Femur (tissue), 1 donor: ENCODE measurements around the gene MACROH2A2.
"Not testable (repeated sequence)": the region's sequence is repeated elsewhere in the genome, so short reads cannot be mapped to it uniquely, and the experiment has no call there.

Experiments
- DNase-seq: peaks from one replicate; pipeline ENCODE4 v3.0.0-alpha.2; 2017

The MACROH2A2 gene

GRCh38 chr10:70132098-70133029, 79.7 kb downstream of the MACROH2A2 start, which contains the start of gene AIFM2:
Gene AIFM2, minus strand, starts transcription at chr10:70132825. Its CDS starts 8,741 bp downstream, at chr10:70124084.
- peak; percentile 67 for DNase-seq

DNA sequence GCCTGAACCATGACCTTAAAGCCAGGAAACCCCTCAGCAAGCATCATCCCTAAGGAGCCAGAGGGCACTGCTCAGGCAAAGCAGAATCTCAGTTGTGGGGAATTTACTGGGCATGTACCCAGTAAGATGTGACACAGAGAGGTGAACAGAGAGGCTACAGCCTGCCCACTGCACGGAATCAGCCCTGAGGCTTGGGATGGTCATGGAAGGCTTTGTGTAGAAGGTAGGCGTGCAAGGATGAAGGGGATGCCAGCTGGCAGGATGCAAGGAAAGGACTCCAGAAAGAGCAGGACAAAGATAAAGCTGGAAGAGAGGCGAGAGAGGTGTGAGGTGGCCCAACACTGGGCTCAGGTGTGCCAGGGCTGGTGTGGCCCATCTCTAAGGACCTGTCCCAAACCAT, 82.4 kb downstream of the MACROH2A2 start:
- no peak for DNase-seq

GRCh38 chr10:70135684-70136083, 83.0 kb downstream of the MACROH2A2 start:
- DNase-seq, result no peak

DNA sequence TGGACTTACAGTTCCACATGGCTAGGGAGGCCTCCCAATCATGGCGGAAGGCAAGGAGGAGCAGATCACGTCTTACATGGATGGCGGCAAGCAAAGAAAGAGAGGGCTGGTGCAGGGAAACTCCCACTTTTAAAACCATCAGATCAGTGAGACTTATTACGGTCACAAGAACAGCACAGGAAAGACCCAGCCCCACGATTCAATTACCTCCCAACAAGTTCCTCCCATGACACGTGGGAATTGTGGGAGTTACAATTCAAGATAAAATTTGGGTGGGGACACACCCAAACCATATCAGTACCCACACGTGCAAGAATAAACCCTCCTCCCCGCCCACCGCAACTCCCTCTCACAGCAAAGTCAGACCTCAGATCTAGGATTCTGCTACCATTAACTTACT, 84.5 kb downstream of the MACROH2A2 start:
- DNase-seq, result no peak

DNA sequence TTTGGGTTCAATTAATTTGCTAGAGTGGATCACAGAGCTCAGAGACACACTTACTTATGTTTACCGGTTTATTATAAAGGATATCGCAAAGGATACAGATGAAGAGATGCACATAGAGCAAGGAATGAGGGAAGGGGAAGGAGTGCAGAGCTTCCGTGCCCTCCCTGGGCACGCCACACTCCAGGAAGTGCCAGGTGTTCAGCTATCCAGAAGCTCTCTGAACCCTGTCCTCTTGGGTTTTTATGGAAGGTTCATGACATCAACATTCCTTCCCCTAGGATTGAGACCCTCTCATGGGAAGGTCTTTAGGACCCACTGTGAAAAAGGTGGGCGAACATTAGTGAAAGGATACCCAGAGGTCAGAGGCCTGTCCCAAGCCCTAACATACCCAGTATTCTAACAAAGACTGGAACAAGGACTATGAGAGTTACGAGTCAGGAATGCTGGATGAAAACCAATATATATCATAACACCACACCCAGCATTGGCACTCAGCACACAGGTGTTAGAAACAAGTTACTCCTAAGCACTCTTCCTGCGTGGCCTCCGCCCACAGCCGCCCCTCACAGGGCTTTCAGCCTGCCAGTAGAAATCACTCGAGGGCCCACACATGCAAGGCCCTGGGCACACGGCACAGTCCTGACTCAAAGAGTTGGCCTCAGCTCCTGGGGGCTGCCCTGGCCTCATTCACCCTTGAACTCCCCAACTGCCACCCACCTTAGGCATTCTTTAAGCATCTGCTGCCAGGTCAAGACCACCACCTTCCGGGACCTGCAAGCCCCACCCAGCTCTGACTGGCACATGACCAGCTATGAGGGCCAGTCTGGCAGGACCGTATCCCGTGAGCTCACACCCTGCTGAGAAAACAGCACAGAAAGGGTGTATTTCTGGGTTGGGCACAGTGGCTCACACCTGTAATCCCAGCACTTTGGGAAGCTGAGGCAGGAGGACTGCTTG, 85.6 kb downstream of the MACROH2A2 start:
- no peak for DNase-seq

- no peak for DNase-seq
These were observed 86.7 kb downstream of the MACROH2A2 start for GRCh38 chr10:70139151-70139996.

- DNase-seq, result no peak
These were observed 87.3 kb downstream of the MACROH2A2 start for GRCh38 chr10:70139997-70140250.

GRCh38 chr10:70140297-70140696, 87.7 kb downstream of the MACROH2A2 start:
- no peak for DNase-seq

GRCh38 chr10:70142555-70142954, 89.9 kb downstream of the MACROH2A2 start:
- no peak for DNase-seq

GRCh38 chr10:70144372-70145110, 91.9 kb downstream of the MACROH2A2 start:
- no peak for DNase-seq

GRCh38 chr10:70145166-70145665, 92.6 kb downstream of the MACROH2A2 start:
- no peak for DNase-seq

- peak; percentile 70 for DNase-seq
These were observed 93.2 kb downstream of the MACROH2A2 start for GRCh38 chr10:70145666-70146488.

- DNase-seq, result peak; percentile 98
These were observed 94.0 kb downstream of the MACROH2A2 start, which contains the start of gene TYSND1 for GRCh38 chr10:70146489-70147258. Gene TYSND1, minus strand, starts transcription at chr10:70146700. Its CDS starts 114 bp downstream, at chr10:70146586.

DNA sequence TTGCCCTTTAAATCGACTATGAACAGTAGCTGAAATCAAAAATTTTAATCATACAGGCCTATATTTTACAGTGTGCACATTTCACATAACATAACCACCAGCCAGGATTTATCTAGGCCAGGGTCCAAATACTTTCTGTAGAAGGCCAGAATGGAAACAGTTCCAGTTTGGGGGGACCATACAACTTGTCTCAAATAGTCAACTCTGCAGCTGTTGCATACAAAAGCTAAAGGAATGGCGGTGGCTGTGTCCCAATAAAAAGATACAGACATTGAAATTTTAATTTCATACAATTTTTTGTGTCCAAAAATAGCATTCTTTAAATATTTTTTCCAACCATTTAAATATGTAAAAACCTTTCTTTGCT, 94.6 kb downstream of the MACROH2A2 start:
- DNase-seq, result peak; percentile 39

- DNase-seq, result no peak
These were observed 95.9 kb downstream of the MACROH2A2 start for GRCh38 chr10:70148516-70148915.

DNA sequence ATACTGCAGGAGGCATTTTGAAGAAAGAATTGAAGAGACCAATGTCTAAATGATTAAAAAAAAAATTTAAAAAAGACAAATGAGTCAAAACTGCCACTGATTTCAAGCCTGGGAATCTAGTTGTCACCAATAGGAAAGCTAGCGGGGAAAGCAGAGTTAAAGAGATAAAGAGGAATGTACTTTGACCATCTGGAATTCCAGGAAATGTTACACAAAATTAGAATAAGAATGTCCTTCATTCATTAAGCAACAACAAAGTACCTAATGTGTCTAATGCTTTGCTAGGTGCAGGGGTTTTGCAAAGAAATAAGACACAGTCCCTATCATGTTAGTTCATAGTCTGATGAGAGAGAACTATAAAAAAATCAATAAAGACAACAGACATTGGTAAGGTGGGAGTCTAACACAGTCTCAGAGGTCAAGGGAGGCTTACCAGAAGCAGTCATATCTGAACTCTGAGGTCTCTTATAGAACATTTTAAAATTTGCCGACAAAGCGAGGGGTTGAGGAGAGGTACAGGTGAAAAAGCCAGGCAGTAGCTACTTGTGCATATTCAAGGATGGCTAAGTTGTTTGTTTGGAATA, 102.7 kb downstream of the MACROH2A2 start:
- no peak for DNase-seq

DNA sequence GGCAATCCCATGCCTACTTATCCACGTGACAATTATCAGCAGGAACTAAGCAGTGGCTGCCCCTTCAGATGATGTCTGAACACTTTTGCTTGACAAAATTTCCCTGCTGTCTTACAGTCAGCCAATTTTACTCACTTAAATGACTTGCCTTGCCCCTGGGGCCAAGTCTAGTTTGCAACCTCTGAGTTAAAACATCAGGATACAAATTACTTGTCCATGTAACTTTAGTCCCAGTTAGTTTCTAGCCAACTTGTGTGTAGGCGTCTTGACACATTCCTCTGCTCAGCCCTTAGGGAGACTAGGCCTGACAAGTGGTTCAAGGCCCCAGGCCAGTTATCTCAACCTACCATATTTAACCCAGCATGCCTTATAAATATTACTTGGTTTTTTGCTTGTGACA, 105.5 kb downstream of the MACROH2A2 start:
- no peak for DNase-seq

DNA sequence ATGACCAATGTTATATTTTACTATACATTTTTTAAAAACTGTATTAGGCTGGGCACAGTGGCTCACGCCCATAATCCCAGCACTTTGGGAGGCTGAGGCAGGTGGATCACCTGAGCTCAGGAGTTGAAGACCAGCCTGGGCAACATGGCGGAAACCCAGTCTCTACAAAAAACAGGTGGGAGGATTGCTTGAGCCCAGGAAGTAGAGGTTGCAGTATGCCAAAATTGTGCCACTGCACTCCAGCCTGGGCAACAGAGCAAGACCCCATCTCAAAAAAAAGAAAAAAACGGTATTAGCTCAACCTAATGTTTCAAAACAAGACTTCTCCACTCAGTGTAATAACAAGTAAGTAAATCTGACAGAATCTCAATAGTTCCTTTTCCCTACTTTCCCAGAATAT, 106.7 kb downstream of the MACROH2A2 start:
- not testable (repeated sequence) for DNase-seq

DNA sequence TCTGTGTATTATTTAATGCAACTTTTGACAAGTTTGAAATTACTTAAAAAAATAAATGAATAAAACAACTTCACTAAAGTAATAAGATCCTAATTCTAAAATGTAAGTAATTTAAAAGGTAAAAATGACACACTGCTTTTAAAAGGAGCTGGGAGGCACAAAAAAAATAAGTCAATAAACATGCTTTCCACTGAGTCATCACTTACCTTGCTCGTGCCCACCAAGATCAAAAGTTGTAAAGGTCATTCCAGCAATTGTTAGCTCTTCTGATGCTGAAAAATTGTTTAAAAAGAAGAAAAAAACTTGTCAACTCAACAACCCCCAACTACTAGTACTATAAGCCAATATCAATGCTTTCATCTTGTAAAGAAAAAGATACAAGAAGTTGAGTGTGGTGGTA, 108.2 kb downstream of the MACROH2A2 start:
- DNase-seq, result no peak
